ENCODE data around the gene PBX3.

PBX3 gene

GRCh38 chr9:126000731-126001580, 253.8 kb downstream of the PBX3 start:
- no peak for DNase-seq

GRCh38 chr9:126001581-126002225, 254.5 kb downstream of the PBX3 start:
- no peak for DNase-seq

- no peak for DNase-seq
These were observed 255.5 kb downstream of the PBX3 start for GRCh38 chr9:126002476-126003350.

GRCh38 chr9:126009047-126009446, 261.9 kb downstream of the PBX3 start:
- DNase-seq, result no peak

GRCh38 chr9:126014726-126015125, 267.6 kb downstream of the PBX3 start:
- DNase-seq, result no peak

- no peak for DNase-seq
These were observed 268.3 kb downstream of the PBX3 start for GRCh38 chr9:126015424-126015823.

GRCh38 chr9:126016579-126017290, 269.6 kb downstream of the PBX3 start:
- no peak for DNase-seq

Measured in stimulated activated naive CD4-positive, alpha-beta T cell (primary cell).